Skeletal muscle satellite cell (primary cell): ENCODE data around the gene TUBB3. TPM values are rescaled to one million over a fixed set of nuclear protein-coding genes. Genes with fewer than 3 reads are reported as not detected.
A peak's percentile ranks its signal among the peaks of the same experiment; 100 is the strongest.
"Not testable (repeated sequence)": the region's sequence is repeated elsewhere in the genome, so short reads cannot be mapped to it uniquely, and the experiment has no call there.

Experiments
- H3K27me3 ChIP-seq: 2 replicates; pipeline ENCODE4 v1.7.0; 2013; ENCODE audit warnings: low read length; ENCODE audit not compliant: control insufficient read depth, insufficient read depth
- H3K36me3 ChIP-seq: 2 replicates; pipeline ENCODE4 v1.7.0; 2013; ENCODE audit warnings: mild to moderate bottlenecking, control low read depth, low read length; ENCODE audit not compliant: insufficient read depth
- H3K4me1 ChIP-seq: 2 replicates; pipeline ENCODE4 v1.7.0; 2013; ENCODE audit warnings: low read length; ENCODE audit not compliant: control insufficient read depth, insufficient read depth
- H3K4me2 ChIP-seq: 2 replicates; pipeline ENCODE4 v1.7.0; 2013; ENCODE audit warnings: mild to moderate bottlenecking, low read length
- H3K4me3 ChIP-seq: 2 replicates; pipeline ENCODE4 v1.7.0; 2013; ENCODE audit warnings: low read length
- H3K9ac ChIP-seq: 2 replicates; pipeline ENCODE4 v1.7.0; 2013; ENCODE audit warnings: mild to moderate bottlenecking, low read depth, low read length, moderate library complexity
- H3K9me3 ChIP-seq: replicated peaks from 2 replicates; pipeline ENCODE4 v1.7.0; 2013; ENCODE audit warnings: mild to moderate bottlenecking, control low read depth, low read length
- total RNA-seq: library from RNA; depleted of rRNA; stranded (reverse); fragments of >200 nt; gene quantifications from 2 replicates; pipeline ENCODE4 v1.2.3, GENCODE V29; 2012; rRNA removed

TUBB3 gene
- 534 and 663 TPM in 2 replicates for total RNA-seq

- no peaks in the 10 kb centered on the region for H3K27me3 ChIP-seq
- H3K4me1 ChIP-seq = peaks cover 45% of the 10 kb centered on the region
- H3K4me2 ChIP-seq = peak within 1 kb of the TSS; percentile 99
- no peaks in the 10 kb centered on the region for H3K9me3 ChIP-seq
- no peaks in the 10 kb centered on the region for H3K36me3 ChIP-seq
- H3K4me3 ChIP-seq = peak within 1 kb of the TSS; percentile 73
- peak within 1 kb of the TSS; percentile 97 for H3K9ac ChIP-seq
Measured at GRCh38 chr16:89922884-89923639, at the start of gene TUBB3. TSS of gene TUBB3 (plus strand) at chr16:89923342. CDS start at chr16:89923402, 60 bp downstream.

GRCh38 chr16:89873972-89874689, 49.0 kb upstream of the TUBB3 start:
- Histone ChIP-seq H3K4me3 (peak overlapping the region; percentile 100), H3K4me1 (peaks cover 23% of the 10 kb centered on the region), H3K4me2 (peak overlapping the region; percentile 99), H3K27me3 (no peaks in the 10 kb centered on the region), H3K9ac (peak overlapping the region; percentile 100), H3K9me3 (no peaks in the 10 kb centered on the region), H3K36me3 (peaks cover 22% of the 10 kb centered on the region)

- Histone ChIP-seq H3K36me3 (peaks cover 53% of the 10 kb centered on the region), H3K4me1 (peaks cover 13% of the 10 kb centered on the region)
- H3K27me3 ChIP-seq, H3K9me3 ChIP-seq, H3K4me3 ChIP-seq, H3K4me2 ChIP-seq, H3K9ac ChIP-seq: not testable (repeated sequence)
Measured at GRCh38 chr16:89879123-89879522, 44.0 kb upstream of the TUBB3 start.

GRCh38 chr16:89880477-89881367, 42.4 kb upstream of the TUBB3 start:
- H3K4me1 ChIP-seq = peaks cover 5% of the 10 kb centered on the region
- peaks cover 60% of the 10 kb centered on the region for H3K36me3 ChIP-seq
- no peak overlapping the region for H3K4me2 ChIP-seq
- H3K4me3 ChIP-seq = no peak overlapping the region
- H3K9me3 ChIP-seq = no peaks in the 10 kb centered on the region
- H3K9ac ChIP-seq = no peak overlapping the region
- no peaks in the 10 kb centered on the region for H3K27me3 ChIP-seq

- H3K9ac ChIP-seq = no peak overlapping the region
Measured at GRCh38 chr16:89881368-89881730, 41.8 kb upstream of the TUBB3 start.

GRCh38 chr16:89883346-89884040, 39.6 kb upstream of the TUBB3 start:
- no peaks in the 10 kb centered on the region for H3K9me3 ChIP-seq
- no peak overlapping the region for H3K9ac ChIP-seq
- H3K4me3 ChIP-seq = no peak overlapping the region
- no peaks in the 10 kb centered on the region for H3K4me1 ChIP-seq
- no peaks in the 10 kb centered on the region for H3K27me3 ChIP-seq
- H3K36me3 ChIP-seq = peaks cover 65% of the 10 kb centered on the region
- no peak overlapping the region for H3K4me2 ChIP-seq

More at GRCh38 chr16:89881368-89881730, 41.8 kb upstream of the TUBB3 start:
- Histone ChIP-seq H3K36me3 (peaks cover 55% of the 10 kb centered on the region), H3K9me3 (no peaks in the 10 kb centered on the region), H3K4me2 (no peak overlapping the region), H3K4me3 (no peak overlapping the region), H3K27me3 (no peaks in the 10 kb centered on the region), H3K4me1 (no peaks in the 10 kb centered on the region)

GRCh38 chr16:89884041-89884421, 39.1 kb upstream of the TUBB3 start:
- Histone ChIP-seq H3K4me1 (no peaks in the 10 kb centered on the region), H3K36me3 (peaks cover 62% of the 10 kb centered on the region), H3K4me2 (no peak overlapping the region), H3K9me3 (no peaks in the 10 kb centered on the region), H3K4me3 (no peak overlapping the region), H3K9ac (no peak overlapping the region), H3K27me3 (no peaks in the 10 kb centered on the region)

- Histone ChIP-seq H3K27me3 (no peaks in the 10 kb centered on the region), H3K36me3 (peaks cover 73% of the 10 kb centered on the region), H3K4me2 (no peak overlapping the region), H3K9ac (no peak overlapping the region), H3K4me3 (no peak overlapping the region), H3K9me3 (no peaks in the 10 kb centered on the region), H3K4me1 (no peaks in the 10 kb centered on the region)
Measured at GRCh38 chr16:89887243-89887642, 35.9 kb upstream of the TUBB3 start.

GRCh38 chr16:89890200-89890599, 32.9 kb upstream of the TUBB3 start:
- Histone ChIP-seq H3K9me3 (no peaks in the 10 kb centered on the region), H3K36me3 (peaks cover 75% of the 10 kb centered on the region), H3K4me2 (no peak overlapping the region), H3K4me1 (no peaks in the 10 kb centered on the region), H3K4me3 (no peak overlapping the region), H3K9ac (no peak overlapping the region), H3K27me3 (no peaks in the 10 kb centered on the region)

- no peak overlapping the region for H3K4me3 ChIP-seq
- no peaks in the 10 kb centered on the region for H3K9me3 ChIP-seq
- H3K4me1 ChIP-seq = no peaks in the 10 kb centered on the region
- peaks cover 79% of the 10 kb centered on the region for H3K36me3 ChIP-seq
- H3K27me3 ChIP-seq = no peaks in the 10 kb centered on the region
- H3K4me2 ChIP-seq = no peak overlapping the region
- no peak overlapping the region for H3K9ac ChIP-seq
Measured at GRCh38 chr16:89890886-89891657, 32.1 kb upstream of the TUBB3 start.
